Stimulated activated CD4-positive, alpha-beta T cell treated with anti-CD3 and anti-CD28 coated beads, Interleukin-1b, Interleukin-23, amount 100 ng/mL, for 48 hours (primary cell): ENCODE measurements around the gene POLR2L.

Experiments
- DNase-seq: peaks from one replicate; pipeline ENCODE4 v3.0.0-alpha.2; 2020

The POLR2L gene

GRCh38 chr11:837189-837989, 4.9 kb downstream of the POLR2L start:
- DNase-seq, result no peak

GRCh38 chr11:836700-837099, 5.6 kb downstream of the POLR2L start:
- no peak for DNase-seq

- no peak for DNase-seq
These were observed 6.1 kb downstream of the POLR2L start for GRCh38 chr11:836274-836673.

GRCh38 chr11:834371-835316, 7.7 kb downstream of the POLR2L start:
- DNase-seq, result no peak

- DNase-seq, result no peak
These were observed 8.4 kb downstream of the POLR2L start for GRCh38 chr11:833849-834311.

GRCh38 chr11:833114-833791, 9.1 kb downstream of the POLR2L start:
- no peak for DNase-seq

GRCh38 chr11:832529-833113, 9.7 kb downstream of the POLR2L start, which contains the start of gene CD151:
TSS of gene CD151 (plus strand) at chr11:832952. CDS start at chr11:836070, 3,118 bp downstream.
- DNase-seq, result peak; percentile 43

GRCh38 chr11:831961-832528, 10.3 kb downstream of the POLR2L start:
- no peak for DNase-seq

- no peak for DNase-seq
These were observed 11.0 kb downstream of the POLR2L start for GRCh38 chr11:831118-831864.

GRCh38 chr11:830295-831117, 11.8 kb downstream of the POLR2L start:
- peak; percentile 58 for DNase-seq

- no peak for DNase-seq
These were observed 12.5 kb downstream of the POLR2L start for GRCh38 chr11:829847-830294.

GRCh38 chr11:829176-829846, 13.0 kb downstream of the POLR2L start:
- DNase-seq, result no peak

GRCh38 chr11:828506-829175, 13.7 kb downstream of the POLR2L start:
- DNase-seq, result no peak

GRCh38 chr11:827897-828192, 14.5 kb downstream of the POLR2L start, which contains the start of gene CRACR2B:
TSS of gene CRACR2B (plus strand) at chr11:827919. CDS start at chr11:828608, 689 bp downstream.
- DNase-seq, result no peak

GRCh38 chr11:827146-827896, 15.0 kb downstream of the POLR2L start:
- DNase-seq, result no peak

- no peak for DNase-seq
These were observed 15.5 kb downstream of the POLR2L start for GRCh38 chr11:826836-827145.

GRCh38 chr11:826227-826621, 16.1 kb downstream of the POLR2L start:
- no peak for DNase-seq

GRCh38 chr11:825366-826226, 16.7 kb downstream of the POLR2L start:
- DNase-seq, result no peak
